ENCODE data around the gene RAB10. TPM values are rescaled to one million over a fixed set of nuclear protein-coding genes. Genes with fewer than 3 reads are reported as not detected.

Gene RAB10
- total RNA-seq, 1 experiment from 2014 or later: 130 TPM

- Histone ChIP-seq H3K27me3 (ENCODE audit: insufficient read depth, low read length) (no peaks in the 10 kb centered on the region), H2AK5ac (ENCODE audit: insufficient read length, low read length) (no peak overlapping the region), H3K4me1 (ENCODE audit: insufficient read depth, low read length) (no peaks in the 10 kb centered on the region), H2BK12ac (ENCODE audit: insufficient read length, low read depth, low read length) (no peak overlapping the region), H3K4me2 (ENCODE audit: insufficient read depth, insufficient read length, low read length) (no peak overlapping the region), H4K20me1 (ENCODE audit: control insufficient read depth, insufficient read depth, insufficient read length) (no peaks in the 10 kb centered on the region), H4K91ac (ENCODE audit: insufficient read length, low read depth, low read length) (no peak overlapping the region), H3K23me2 (ENCODE audit: insufficient read length, low read depth, low read length, poor library complexity, severe bottlenecking) (no peaks in the 10 kb centered on the region), H4K5ac (ENCODE audit: insufficient read length, low read depth, low read length) (no peak overlapping the region), H4K8ac (replicated peaks; ENCODE audit: insufficient read length, low read depth, low read length) (no peak overlapping the region), H2BK20ac (ENCODE audit: low read depth, low read length, poor library complexity, severe bottlenecking) (no peak overlapping the region), H3K4ac (ENCODE audit: low read depth, low read length) (no peak overlapping the region), H3K14ac (ENCODE audit: insufficient read depth, low read length) (no peak overlapping the region), H3K56ac (ENCODE audit: insufficient read length, low read depth, low read length) (no peak overlapping the region), H2AFZ (ENCODE audit: low read length) (no peak overlapping the region), H3K23ac (ENCODE audit: insufficient read length, low read depth, low read length) (no peak overlapping the region), H2BK5ac (ENCODE audit: insufficient read length, low read length) (no peak overlapping the region), H3K9me3 (ENCODE audit: control insufficient read depth, low read depth, low read length) (no peaks in the 10 kb centered on the region), H2BK120ac (ENCODE audit: low read depth, low read length, poor library complexity, severe bottlenecking) (no peak overlapping the region), H3K79me2 (ENCODE audit: insufficient read depth, low read length) (no peaks in the 10 kb centered on the region), H3K79me1 (ENCODE audit: insufficient read depth, low read depth, low read length, poor library complexity, severe bottlenecking) (no peaks in the 10 kb centered on the region), H3T11ph (ENCODE audit: low read length) (no peak overlapping the region), H2BK15ac (ENCODE audit: low read depth, low read length) (no peak overlapping the region), H3K18ac (ENCODE audit: insufficient read length, low read depth, low read length) (no peak overlapping the region), H3K27ac (ENCODE audit: insufficient read length, low read depth, low read length) (no peak overlapping the region), H3K9ac (ENCODE audit: extremely low read depth, insufficient read length, low read length) (no peak overlapping the region)
- Mint-ChIP-seq H3K27me3 (ENCODE audit: low read depth) (peaks cover 2% of the 10 kb centered on the region), H3K4me1 (no peaks in the 10 kb centered on the region), H3K36me3 (ENCODE audit: insufficient read depth in 1 of 3, low read depth in 3 of 3) (no peaks in the 10 kb centered on the region; a peak in 1 of 7 replicates), H3K27ac (no peak overlapping the region), H3K9me3 (no peaks in the 10 kb centered on the region), H3K4me3 (no peak overlapping the region)
- WGBS (ENCODE audit: extremely low coverage, insufficient read length, low lambda C conversion rate): no CpG with 5 or more reads among the region's 10 CpGs
- TF ChIP-seq CTCF (conservative IDR thresholded peaks at IDR 0.05): no peak
- no peak for DNase-seq
Measured at GRCh38 chr2:26162963-26163362, 129.1 kb downstream of the RAB10 start.

All from H9 (cell line).